NB4 (cell line): ENCODE measurements around the gene ADK.
"Not testable (repeated sequence)": the region's sequence is repeated elsewhere in the genome, so short reads cannot be mapped to it uniquely, and the experiment has no call there.

ENCODE experiments used
- DNase-seq: peaks from one replicate; pipeline ENCODE4 v3.0.0; 2010; ENCODE audit warnings: low read depth
- H3K4me3 ChIP-seq: one replicate; pipeline ENCODE4 v1.5.1; 2011; ENCODE audit warnings: mild to moderate bottlenecking, low read depth, low read length, moderate library complexity
- MAX ChIP-seq: IDR thresholded peaks from 2 replicates; pipeline ENCODE4 v1.6.1; 2011; ENCODE audit warnings: low read depth, low read length
- MYC ChIP-seq: IDR thresholded peaks from 2 replicates; pipeline ENCODE4 v1.6.1; 2011; ENCODE audit warnings: low read depth, low read length
- POLR2A ChIP-seq: IDR thresholded peaks from 2 replicates; pipeline ENCODE4 v1.6.1; 2011; ENCODE audit warnings: mild to moderate bottlenecking; ENCODE audit not compliant: insufficient read length; ENCODE audit errors: extremely low read depth
- TF ChIP-seq, protein P1 (sequence below): IDR thresholded peaks from one replicate; pipeline ENCODE4 v1.5.1; 2012; ENCODE audit warnings: low read depth, low read length

ADK gene

GRCh38 chr10:74511051-74511450, 360.0 kb downstream of the ADK start:
- no peak overlapping the region for H3K4me3 ChIP-seq
- no peak for TF ChIP-seq POLR2A
- no peak for TF ChIP-seq MAX
- TF ChIP-seq, protein P1, sequence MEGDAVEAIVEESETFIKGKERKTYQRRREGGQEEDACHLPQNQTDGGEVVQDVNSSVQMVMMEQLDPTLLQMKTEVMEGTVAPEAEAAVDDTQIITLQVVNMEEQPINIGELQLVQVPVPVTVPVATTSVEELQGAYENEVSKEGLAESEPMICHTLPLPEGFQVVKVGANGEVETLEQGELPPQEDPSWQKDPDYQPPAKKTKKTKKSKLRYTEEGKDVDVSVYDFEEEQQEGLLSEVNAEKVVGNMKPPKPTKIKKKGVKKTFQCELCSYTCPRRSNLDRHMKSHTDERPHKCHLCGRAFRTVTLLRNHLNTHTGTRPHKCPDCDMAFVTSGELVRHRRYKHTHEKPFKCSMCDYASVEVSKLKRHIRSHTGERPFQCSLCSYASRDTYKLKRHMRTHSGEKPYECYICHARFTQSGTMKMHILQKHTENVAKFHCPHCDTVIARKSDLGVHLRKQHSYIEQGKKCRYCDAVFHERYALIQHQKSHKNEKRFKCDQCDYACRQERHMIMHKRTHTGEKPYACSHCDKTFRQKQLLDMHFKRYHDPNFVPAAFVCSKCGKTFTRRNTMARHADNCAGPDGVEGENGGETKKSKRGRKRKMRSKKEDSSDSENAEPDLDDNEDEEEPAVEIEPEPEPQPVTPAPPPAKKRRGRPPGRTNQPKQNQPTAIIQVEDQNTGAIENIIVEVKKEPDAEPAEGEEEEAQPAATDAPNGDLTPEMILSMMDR, result no peak
- no peak for TF ChIP-seq MYC
- no peak for DNase-seq

DNA sequence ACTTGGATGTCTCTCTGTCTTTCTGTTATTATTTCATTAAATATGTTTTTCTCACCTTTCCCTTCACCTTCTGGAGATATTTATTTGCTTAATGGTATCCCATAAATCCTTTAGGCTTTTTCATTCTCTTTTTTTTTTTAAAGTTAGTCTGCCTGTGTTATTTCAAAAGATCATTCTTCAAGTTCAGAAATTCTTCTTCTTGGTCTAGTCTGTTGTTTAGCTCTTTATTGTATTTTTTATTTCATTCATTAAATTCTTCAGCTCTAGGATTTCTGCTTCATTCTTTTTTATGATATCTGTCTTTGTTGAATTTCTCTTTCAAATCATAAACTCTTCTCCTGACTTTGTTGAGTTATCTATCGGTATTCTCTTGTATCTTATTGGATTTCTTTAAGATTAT, 363.3 kb downstream of the ADK start:
- TF ChIP-seq, protein P1, result no peak
- TF ChIP-seq POLR2A (no peak), MYC (no peak), MAX (no peak)
- DNase-seq, result no peak
- no peak overlapping the region for H3K4me3 ChIP-seq

- no peak for TF ChIP-seq POLR2A
- TF ChIP-seq MAX, result no peak
- no peak for TF ChIP-seq MYC
- TF ChIP-seq, protein P1, result no peak
- no peak for DNase-seq
- H3K4me3 ChIP-seq, result no peak overlapping the region
These were observed 367.0 kb downstream of the ADK start for GRCh38 chr10:74518061-74518460.

GRCh38 chr10:74521526-74521925, 370.5 kb downstream of the ADK start:
- DNase-seq, result no peak
- TF ChIP-seq MYC (no peak), MAX (no peak), POLR2A (no peak)
- TF ChIP-seq, protein P1, result no peak
- no peak overlapping the region for H3K4me3 ChIP-seq

- no peak overlapping the region for H3K4me3 ChIP-seq
- no peak for TF ChIP-seq POLR2A
- TF ChIP-seq, protein P1, result no peak
- no peak for TF ChIP-seq MAX
- DNase-seq, result no peak
These were observed 372.2 kb downstream of the ADK start for GRCh38 chr10:74523199-74523598.

DNA sequence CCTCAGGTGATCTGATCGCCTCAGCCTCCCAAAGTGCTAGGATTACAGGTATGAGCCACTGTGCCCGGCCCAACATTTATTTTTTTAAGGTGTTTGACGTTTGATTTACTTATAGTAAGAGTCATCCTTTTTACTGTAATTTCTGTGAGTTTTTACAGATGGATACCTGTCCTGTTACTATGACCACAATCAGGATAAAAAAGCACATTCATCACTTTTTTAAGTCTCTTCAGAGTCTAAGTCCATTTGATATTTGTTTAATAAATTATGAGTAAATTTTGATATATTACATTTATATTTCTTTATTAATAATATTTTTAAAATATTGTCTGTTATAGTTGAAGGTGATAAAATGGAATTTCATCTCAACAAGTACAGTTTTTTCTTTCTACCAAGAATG, 374.9 kb downstream of the ADK start:
- no peak for DNase-seq
- no peak overlapping the region for H3K4me3 ChIP-seq
- no peak for TF ChIP-seq MYC
- TF ChIP-seq, protein P1, result no peak
- no peak for TF ChIP-seq MAX

DNA sequence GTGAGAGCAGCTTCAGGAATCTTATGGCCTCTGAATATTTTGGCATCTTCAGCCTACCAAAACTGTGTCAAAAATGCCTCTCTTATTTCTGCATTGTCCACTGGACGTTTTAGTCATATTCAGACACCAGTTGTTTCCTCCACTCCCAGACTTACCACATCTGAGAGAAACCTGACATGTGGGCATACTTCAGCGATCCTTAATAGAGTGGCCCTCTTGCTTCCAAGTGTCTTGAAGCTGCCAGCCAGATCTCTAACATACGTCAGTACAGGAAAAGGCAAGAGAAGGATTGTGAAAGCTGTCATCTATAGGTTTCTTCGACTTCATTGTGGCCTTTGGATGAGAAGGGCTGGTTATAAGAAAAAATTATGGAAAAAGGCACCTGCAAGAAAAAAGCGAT, 376.6 kb downstream of the ADK start:
- DNase-seq, result not testable (repeated sequence)

More for the DNA sequence above, 376.6 kb downstream of the ADK start:
- H3K4me3 ChIP-seq, result not testable (repeated sequence)
